ENCODE data around the gene CD44. TPM values are rescaled to one million over a fixed set of nuclear protein-coding genes. Genes with fewer than 3 reads are reported as not detected.
A peak's percentile ranks its signal among the peaks of the same experiment; 100 is the strongest.

Gene CD44
- total and polyA plus RNA-seq, 2 experiments from 2014 or later, result 405 to 519 TPM

GRCh38 chr11:35234460-35235156 is 95.6 kb downstream of the CD44 start:
- no peaks in the 10 kb centered on the region for H3K79me2 ChIP-seq (ENCODE audit: insufficient read depth)
- in situ Hi-C loops (cut with MboI), result no loop called here
- no peak overlapping the region for H2AFZ ChIP-seq
- H3K9me2 ChIP-seq (ENCODE audit: insufficient read depth), result no peaks in the 10 kb centered on the region
- H3K9me3 ChIP-seq (ENCODE audit: low read depth), result no peaks in the 10 kb centered on the region
- H3K36me3 ChIP-seq (ENCODE audit: low read depth), result peaks cover 32% of the 10 kb centered on the region
- WGBS, 2 experiments (ENCODE audit: low coverage in 1 of 2, low lambda C conversion rate in 2 of 2, missing lambda C conversion rate in 2 of 2), result 69 to 70% methylated on average over 3 of the region's 3 CpGs
- H3K4me3 ChIP-seq, result no peak overlapping the region
- H3K9ac ChIP-seq, result no peak overlapping the region
- TF ChIP-seq EZH2phosphoT487 (IDR thresholded peaks at IDR 0.05; ENCODE audit: insufficient read depth, low read depth) (no peak), EZH2 (IDR thresholded peaks at IDR 0.05; ENCODE audit: insufficient read depth, poor library complexity, severe bottlenecking) (no peak)
- 0 out of 2 replicates have a peak overlapping the region, but pooled peaks have one; percentile 51 for H3K27ac ChIP-seq
- H3K27me3 ChIP-seq (replicated peaks; ENCODE audit: insufficient read depth), result no peaks in the 10 kb centered on the region
- H3K4me2 ChIP-seq (ENCODE audit: unreplicated experiment), result no peak overlapping the region
- H4K20me1 ChIP-seq (ENCODE audit: insufficient read depth), result no peaks in the 10 kb centered on the region
- H3F3A ChIP-seq (ENCODE audit: insufficient read depth), result peaks cover 76% of the 10 kb centered on the region
- DNase-seq, result peak; percentile 53
- H3K4me1 ChIP-seq (ENCODE audit: insufficient read depth), result peaks cover 19% of the 10 kb centered on the region

DNA sequence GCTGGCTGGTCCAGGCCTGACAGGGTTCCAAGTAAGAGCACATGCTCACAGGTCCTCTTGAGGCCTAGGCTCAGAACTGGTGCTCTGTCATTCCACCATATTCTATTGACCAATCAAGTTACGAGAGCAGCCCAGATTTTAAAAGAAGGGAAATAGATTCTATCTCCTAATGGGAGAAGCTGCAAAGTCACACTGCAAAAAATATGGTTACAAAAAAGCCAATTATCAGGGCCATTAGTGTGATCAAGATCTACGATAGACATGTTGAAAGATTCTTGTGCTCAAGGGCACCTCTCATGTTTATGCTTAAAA is 96.1 kb downstream of the CD44 start:
- H3K4me3 ChIP-seq, result no peak overlapping the region
- in situ Hi-C loops (cut with MboI), result no loop called here
- H3K79me2 ChIP-seq (ENCODE audit: insufficient read depth), result no peaks in the 10 kb centered on the region
- H3K9me2 ChIP-seq (ENCODE audit: insufficient read depth), result no peaks in the 10 kb centered on the region
- WGBS, 2 experiments (ENCODE audit: low coverage in 1 of 2, low lambda C conversion rate in 2 of 2, missing lambda C conversion rate in 2 of 2), result 94 to 100% methylated on average over 2 of the region's 2 CpGs
- no peak for DNase-seq
- peaks cover 19% of the 10 kb centered on the region for H3K4me1 ChIP-seq (ENCODE audit: insufficient read depth)
- peaks cover 27% of the 10 kb centered on the region for H3K36me3 ChIP-seq (ENCODE audit: low read depth)
- no peaks in the 10 kb centered on the region for H3K27me3 ChIP-seq (replicated peaks; ENCODE audit: insufficient read depth)
- no peak for TF ChIP-seq EZH2phosphoT487 (IDR thresholded peaks at IDR 0.05; ENCODE audit: insufficient read depth, low read depth)
- no peaks in the 10 kb centered on the region for H3K9me3 ChIP-seq (ENCODE audit: low read depth)
- peaks cover 71% of the 10 kb centered on the region for H3F3A ChIP-seq (ENCODE audit: insufficient read depth)
- no peak overlapping the region for H3K4me2 ChIP-seq (ENCODE audit: unreplicated experiment)
- H2AFZ ChIP-seq, result no peak overlapping the region
- no peaks in the 10 kb centered on the region for H4K20me1 ChIP-seq (ENCODE audit: insufficient read depth)
- H3K27ac ChIP-seq, result peak overlapping the region; percentile 51; the same call in 1 of the 2 replicates
- H3K9ac ChIP-seq, result no peak overlapping the region

GRCh38 chr11:35235498-35235897 is 96.5 kb downstream of the CD44 start:
- Histone ChIP-seq H3K9me3 (ENCODE audit: low read depth) (no peaks in the 10 kb centered on the region), H2AFZ (no peak overlapping the region), H3K36me3 (ENCODE audit: low read depth) (peaks cover 23% of the 10 kb centered on the region), H3K4me3 (no peak overlapping the region), H4K20me1 (ENCODE audit: insufficient read depth) (no peaks in the 10 kb centered on the region), H3K9ac (no peak overlapping the region), H3K79me2 (ENCODE audit: insufficient read depth) (no peaks in the 10 kb centered on the region), H3K9me2 (ENCODE audit: insufficient read depth) (no peaks in the 10 kb centered on the region), H3K4me1 (ENCODE audit: insufficient read depth) (peaks cover 19% of the 10 kb centered on the region), H3F3A (ENCODE audit: insufficient read depth) (peaks cover 68% of the 10 kb centered on the region), H3K27me3 (replicated peaks; ENCODE audit: insufficient read depth) (no peaks in the 10 kb centered on the region), H3K27ac (peak overlapping the region; percentile 51), H3K4me2 (ENCODE audit: unreplicated experiment) (no peak overlapping the region)
- no peak for TF ChIP-seq EZH2phosphoT487 (IDR thresholded peaks at IDR 0.05; ENCODE audit: insufficient read depth, low read depth)
- no peak for TF ChIP-seq EZH2 (IDR thresholded peaks at IDR 0.05; ENCODE audit: insufficient read depth, poor library complexity, severe bottlenecking)
- no peak for DNase-seq
- 0 to 3% methylated on average over 1 of the region's 1 CpG for WGBS, 2 experiments (ENCODE audit: low coverage in 1 of 2, low lambda C conversion rate in 2 of 2, missing lambda C conversion rate in 2 of 2)
- in situ Hi-C loops (cut with MboI), result no loop called here

DNA sequence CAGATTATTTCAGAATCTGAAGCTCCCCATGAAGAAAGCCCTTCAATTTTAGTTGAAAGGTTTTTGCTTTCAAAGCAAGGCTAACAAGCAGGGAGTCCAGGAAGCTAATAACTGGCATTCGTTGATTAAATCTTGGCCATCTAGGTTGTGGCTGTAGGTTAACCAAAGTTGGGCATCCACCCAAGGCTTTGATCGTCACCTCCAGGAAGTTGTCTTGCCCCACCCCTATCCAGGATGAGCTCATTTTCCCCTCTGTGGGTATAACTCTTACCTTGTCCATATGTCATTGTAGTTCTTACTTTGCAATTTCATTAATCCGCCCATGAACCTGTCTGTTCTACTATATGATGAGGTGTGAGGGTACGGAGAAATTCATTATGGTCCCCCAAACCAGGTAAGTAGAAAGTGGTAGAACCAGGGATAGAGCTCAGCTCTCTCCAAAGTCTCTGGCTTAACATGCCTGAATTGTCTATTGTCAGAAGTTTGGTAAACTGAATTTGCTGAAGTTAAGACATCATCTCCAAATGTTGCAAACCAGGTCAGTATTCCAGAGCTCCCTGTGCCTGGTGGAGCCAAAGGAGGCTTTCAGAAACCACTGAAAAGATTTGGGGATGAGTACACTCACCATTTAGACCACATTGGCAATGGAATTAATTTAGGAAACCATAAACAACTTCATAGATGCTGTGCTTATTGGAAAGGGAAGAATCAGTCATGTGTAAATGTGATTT is 97.1 kb downstream of the CD44 start:
- H3F3A ChIP-seq (ENCODE audit: insufficient read depth), result peaks cover 62% of the 10 kb centered on the region
- H3K79me2 ChIP-seq (ENCODE audit: insufficient read depth), result no peaks in the 10 kb centered on the region
- no peak overlapping the region for H3K4me3 ChIP-seq
- peak; percentile 49 for DNase-seq
- no peak overlapping the region for H3K9ac ChIP-seq
- no peaks in the 10 kb centered on the region for H4K20me1 ChIP-seq (ENCODE audit: insufficient read depth)
- in situ Hi-C loops (cut with MboI), result no loop called here
- no peak overlapping the region for H3K4me2 ChIP-seq (ENCODE audit: unreplicated experiment)
- peaks cover 19% of the 10 kb centered on the region for H3K4me1 ChIP-seq (ENCODE audit: insufficient read depth)
- H3K27ac ChIP-seq, result peak overlapping the region; percentile 51
- no peak for TF ChIP-seq EZH2 (IDR thresholded peaks at IDR 0.05; ENCODE audit: insufficient read depth, poor library complexity, severe bottlenecking)
- no peak for TF ChIP-seq EZH2phosphoT487 (IDR thresholded peaks at IDR 0.05; ENCODE audit: insufficient read depth, low read depth)
- H3K36me3 ChIP-seq (ENCODE audit: low read depth), result peaks cover 17% of the 10 kb centered on the region
- WGBS, 2 experiments (ENCODE audit: low coverage in 1 of 2, low lambda C conversion rate in 2 of 2, missing lambda C conversion rate in 2 of 2), result 80 to 83% methylated on average over 4 of the region's 4 CpGs
- no peaks in the 10 kb centered on the region for H3K27me3 ChIP-seq (replicated peaks; ENCODE audit: insufficient read depth)
- H3K9me2 ChIP-seq (ENCODE audit: insufficient read depth), result no peaks in the 10 kb centered on the region
- H2AFZ ChIP-seq, result no peak overlapping the region
- no peaks in the 10 kb centered on the region for H3K9me3 ChIP-seq (ENCODE audit: low read depth)

Data from GM23248 (cell line).